ENCODE measurements around the gene ADARB2. TPM values are rescaled to one million over a fixed set of nuclear protein-coding genes. Genes with fewer than 3 reads are reported as not detected.

Gene ADARB2
- total and polyA plus RNA-seq, 3 experiments from 2014 or later, result not detected

- Mint-ChIP-seq H3K4me1 (peaks cover 11 to 17% (median 15%) of the 10 kb centered on the region in 3 donors), H3K36me3 (peaks cover 4 to 25% (median 5%) of the 10 kb centered on the region in 3 donors), H3K9me3 (peaks cover 10 to 26% (median 21%) of the 10 kb centered on the region in 5 donors), H3K4me3 (no peak overlapping the region), H3K27me3 (no peaks in the 10 kb centered on the region), H3K27ac (no peak overlapping the region)
- ChIA-PET CTCF (interaction anchor here (1.1 kb wide), 1 partner anchor 28 kb away, joined by 3 read pairs; no protein-coding TSS in a partner anchor), POLR2A (no interaction called here)
- H3K4me1 ChIP-seq (ENCODE audit: insufficient read depth, low read length), result no peaks in the 10 kb centered on the region
- H3K36me3 ChIP-seq (ENCODE audit: insufficient read depth, low read length), result no peaks in the 10 kb centered on the region
- no peaks in the 10 kb centered on the region for H3K27me3 ChIP-seq (ENCODE audit: insufficient read depth, low read length, poor library complexity, severe bottlenecking)
- no peaks in the 10 kb centered on the region for H3K9me3 ChIP-seq (ENCODE audit: low read length)
- DNase-seq, result no peak
- no peak overlapping the region for H3K27ac ChIP-seq (ENCODE audit: low read depth, low read length)
- no peak overlapping the region for H3K4me3 ChIP-seq (ENCODE audit: low read length)
These were observed 599.7 kb downstream of the ADARB2 start for GRCh38 chr10:1137499-1138163.

GRCh38 chr10:1136268-1136667 lies 601.1 kb downstream of the ADARB2 start:
- H3K27me3 ChIP-seq (ENCODE audit: insufficient read depth, low read length, poor library complexity, severe bottlenecking), result no peaks in the 10 kb centered on the region
- H3K4me3 ChIP-seq (ENCODE audit: low read length), result no peak overlapping the region
- no peaks in the 10 kb centered on the region for H3K9me3 ChIP-seq (ENCODE audit: low read length)
- Mint-ChIP-seq H3K4me1 (peaks cover 11 to 28% (median 23%) of the 10 kb centered on the region in 3 donors), H3K27ac (no peak overlapping the region), H3K9me3 (peaks cover 10 to 26% (median 21%) of the 10 kb centered on the region in 5 donors), H3K36me3 (peaks cover 10 to 29% (median 14%) of the 10 kb centered on the region in 3 donors), H3K27me3 (no peaks in the 10 kb centered on the region), H3K4me3 (no peak overlapping the region)
- POLR2A ChIA-PET, result no interaction called here
- H3K4me1 ChIP-seq (ENCODE audit: insufficient read depth, low read length), result no peaks in the 10 kb centered on the region
- DNase-seq, result no peak
- H3K27ac ChIP-seq (ENCODE audit: low read depth, low read length), result no peak overlapping the region
- peaks cover 3% of the 10 kb centered on the region for H3K36me3 ChIP-seq (ENCODE audit: insufficient read depth, low read length)
- CTCF ChIA-PET, result no interaction called here

- H3K4me1 ChIP-seq (ENCODE audit: insufficient read depth, low read length), result no peaks in the 10 kb centered on the region
- ChIA-PET POLR2A (interaction anchor here (0.6 kb wide), 1 partner anchor 9 kb away, joined by 4 read pairs; no protein-coding TSS in a partner anchor), CTCF (no interaction called here)
- peaks cover 15 to 35% (median 19%) of the 10 kb centered on the region in 3 donors for H3K36me3 Mint-ChIP-seq
- no peaks in the 10 kb centered on the region for H3K9me3 ChIP-seq (ENCODE audit: low read length)
- H3K27me3 Mint-ChIP-seq, result no peaks in the 10 kb centered on the region
- H3K4me1 Mint-ChIP-seq, result peaks cover 11 to 29% (median 23%) of the 10 kb centered on the region in 3 donors
- no peak overlapping the region for H3K4me3 Mint-ChIP-seq
- H3K27ac ChIP-seq (ENCODE audit: low read depth, low read length), result no peak overlapping the region
- no peaks in the 10 kb centered on the region for H3K27me3 ChIP-seq (ENCODE audit: insufficient read depth, low read length, poor library complexity, severe bottlenecking)
- DNase-seq, result no peak
- peak overlapping the region in 4 of 8 donors; percentile 61 to 94 (median 77) for H3K27ac Mint-ChIP-seq
- H3K9me3 Mint-ChIP-seq, result peaks cover 4 to 12% (median 11%) of the 10 kb centered on the region in 5 donors
- no peak overlapping the region for H3K4me3 ChIP-seq (ENCODE audit: low read length)
- H3K36me3 ChIP-seq (ENCODE audit: insufficient read depth, low read length), result peaks cover 24% of the 10 kb centered on the region
These were observed 603.2 kb downstream of the ADARB2 start for GRCh38 chr10:1134156-1134555.

GRCh38 chr10:1133495-1134045 lies 603.8 kb downstream of the ADARB2 start:
- Mint-ChIP-seq H3K4me1 (peaks cover 11 to 29% (median 23%) of the 10 kb centered on the region in 3 donors), H3K27me3 (no peaks in the 10 kb centered on the region), H3K27ac (peak overlapping the region in 7 of 8 donors; percentile 23 to 94 (median 68)), H3K9me3 (peaks cover 1 to 7% (median 5%) of the 10 kb centered on the region in 5 donors), H3K36me3 (peaks cover 13 to 41% (median 19%) of the 10 kb centered on the region in 3 donors), H3K4me3 (peak overlapping the region in 1 of 7 donors; percentile 11)
- no peak overlapping the region for H3K4me3 ChIP-seq (ENCODE audit: low read length)
- ChIA-PET POLR2A (interaction anchor here (0.6 kb wide), 1 partner anchor 8 kb away, joined by 4 read pairs; no protein-coding TSS in a partner anchor), CTCF (no interaction called here)
- H3K9me3 ChIP-seq (ENCODE audit: low read length), result no peaks in the 10 kb centered on the region
- H3K4me1 ChIP-seq (ENCODE audit: insufficient read depth, low read length), result no peaks in the 10 kb centered on the region
- H3K27ac ChIP-seq (ENCODE audit: low read depth, low read length), result no peak overlapping the region
- no peaks in the 10 kb centered on the region for H3K27me3 ChIP-seq (ENCODE audit: insufficient read depth, low read length, poor library complexity, severe bottlenecking)
- no peak for DNase-seq
- peaks cover 29% of the 10 kb centered on the region for H3K36me3 ChIP-seq (ENCODE audit: insufficient read depth, low read length)

GRCh38 chr10:1132584-1132983 lies 604.7 kb downstream of the ADARB2 start:
- Mint-ChIP-seq H3K27me3 (no peaks in the 10 kb centered on the region), H3K27ac (peak overlapping the region in 4 of 8 donors; percentile 17 to 92 (median 78)), H3K4me3 (no peak overlapping the region), H3K9me3 (peaks cover 0 to 3% (median 0%) of the 10 kb centered on the region in 5 donors), H3K4me1 (peaks cover 14 to 29% (median 23%) of the 10 kb centered on the region in 3 donors), H3K36me3 (peaks cover 8 to 51% (median 21%) of the 10 kb centered on the region in 3 donors)
- H3K27me3 ChIP-seq (ENCODE audit: insufficient read depth, low read length, poor library complexity, severe bottlenecking), result no peaks in the 10 kb centered on the region
- POLR2A ChIA-PET, result no interaction called here
- H3K36me3 ChIP-seq (ENCODE audit: insufficient read depth, low read length), result peaks cover 35% of the 10 kb centered on the region
- H3K4me1 ChIP-seq (ENCODE audit: insufficient read depth, low read length), result no peaks in the 10 kb centered on the region
- CTCF ChIA-PET, result no interaction called here
- no peaks in the 10 kb centered on the region for H3K9me3 ChIP-seq (ENCODE audit: low read length)
- no peak overlapping the region for H3K4me3 ChIP-seq (ENCODE audit: low read length)
- H3K27ac ChIP-seq (ENCODE audit: low read depth, low read length), result no peak overlapping the region
- DNase-seq, result no peak

- H3K9me3 ChIP-seq (ENCODE audit: low read length), result no peaks in the 10 kb centered on the region
- no peak overlapping the region for H3K27ac ChIP-seq (ENCODE audit: low read depth, low read length)
- H3K27me3 ChIP-seq (ENCODE audit: insufficient read depth, low read length, poor library complexity, severe bottlenecking), result no peaks in the 10 kb centered on the region
- H3K4me3 ChIP-seq (ENCODE audit: low read length), result no peak overlapping the region
- Mint-ChIP-seq H3K4me3 (no peak overlapping the region), H3K4me1 (peaks cover 15 to 29% (median 29%) of the 10 kb centered on the region in 3 donors), H3K36me3 (peaks cover 8 to 65% (median 22%) of the 10 kb centered on the region in 3 donors), H3K9me3 (no peaks in the 10 kb centered on the region), H3K27ac (peak overlapping the region in 1 of 8 donors; percentile 60), H3K27me3 (no peaks in the 10 kb centered on the region)
- peaks cover 35% of the 10 kb centered on the region for H3K36me3 ChIP-seq (ENCODE audit: insufficient read depth, low read length)
- ChIA-PET POLR2A (no interaction called here), CTCF (no interaction called here)
- H3K4me1 ChIP-seq (ENCODE audit: insufficient read depth, low read length), result no peaks in the 10 kb centered on the region
- no peak for DNase-seq
These were observed 606.1 kb downstream of the ADARB2 start for GRCh38 chr10:1130995-1131790.

- H3K36me3 Mint-ChIP-seq, result peaks cover 12 to 73% (median 27%) of the 10 kb centered on the region in 3 donors
These were observed 607.1 kb downstream of the ADARB2 start for GRCh38 chr10:1130226-1130625.

More at GRCh38 chr10:1130226-1130625, 607.1 kb downstream of the ADARB2 start:
- peaks cover 15 to 32% (median 29%) of the 10 kb centered on the region in 3 donors for H3K4me1 Mint-ChIP-seq
- no peaks in the 10 kb centered on the region for H3K27me3 Mint-ChIP-seq
- H3K9me3 ChIP-seq (ENCODE audit: low read length), result no peaks in the 10 kb centered on the region
- H3K36me3 ChIP-seq (ENCODE audit: insufficient read depth, low read length), result peaks cover 42% of the 10 kb centered on the region
- CTCF ChIA-PET, result no interaction called here
- DNase-seq, result no peak
- no peaks in the 10 kb centered on the region for H3K4me1 ChIP-seq (ENCODE audit: insufficient read depth, low read length)
- no peaks in the 10 kb centered on the region for H3K27me3 ChIP-seq (ENCODE audit: insufficient read depth, low read length, poor library complexity, severe bottlenecking)
- H3K9me3 Mint-ChIP-seq, result no peaks in the 10 kb centered on the region
- no peak overlapping the region for H3K27ac ChIP-seq (ENCODE audit: low read depth, low read length)
- POLR2A ChIA-PET, result no interaction called here
- H3K4me3 ChIP-seq (ENCODE audit: low read length), result no peak overlapping the region
- peak overlapping the region in 1 of 8 donors; percentile 6 for H3K27ac Mint-ChIP-seq
- no peak overlapping the region for H3K4me3 Mint-ChIP-seq
